ENCODE results near the gene CLSTN1.

CLSTN1 gene

GRCh38 chr1:9835404-9835757 is 11.6 kb upstream of the CLSTN1 start:
- Histone ChIP-seq H3F3A (ENCODE audit: insufficient read depth) (no peaks in the 10 kb centered on the region), H4K20me1 (ENCODE audit: low read depth, low read length) (no peaks in the 10 kb centered on the region), H3K9me2 (replicated peaks; ENCODE audit: insufficient read depth, low read length) (no peaks in the 10 kb centered on the region), H2AFZ (ENCODE audit: low read depth, low read length, severe bottlenecking) (no peak overlapping the region), H3K79me2 (ENCODE audit: insufficient read depth, low read length) (no peaks in the 10 kb centered on the region), H3K9me3 (ENCODE audit: insufficient read depth, low read length) (no peaks in the 10 kb centered on the region), H3K9ac (ENCODE audit: low read length) (no peak overlapping the region), H3K36me3 (ENCODE audit: low read length) (no peaks in the 10 kb centered on the region), H3K4me2 (ENCODE audit: low read depth, low read length, poor library complexity, severe bottlenecking) (no peak overlapping the region), H3K4me3 (ENCODE audit: insufficient read depth, low read length, poor library complexity, severe bottlenecking) (no peak overlapping the region), H3K27me3 (ENCODE audit: low read length) (no peaks in the 10 kb centered on the region), H3K27ac (ENCODE audit: low read depth, low read length) (no peak overlapping the region)
- no peak for TF ChIP-seq CTCF (IDR thresholded peaks at IDR 0.05; ENCODE audit: insufficient read depth, low read length, poor library complexity, severe bottlenecking)
- TF ChIP-seq EZH2phosphoT487 (conservative IDR thresholded peaks at IDR 0.05; ENCODE audit: low read length): no peak

GRCh38 chr1:9833632-9834031 is 9.9 kb upstream of the CLSTN1 start:
- TF ChIP-seq CTCF (IDR thresholded peaks at IDR 0.05; ENCODE audit: insufficient read depth, low read length, poor library complexity, severe bottlenecking): no peak
- TF ChIP-seq EZH2phosphoT487 (conservative IDR thresholded peaks at IDR 0.05; ENCODE audit: low read length): no peak
- Histone ChIP-seq H3F3A (ENCODE audit: insufficient read depth) (no peaks in the 10 kb centered on the region), H2AFZ (ENCODE audit: low read depth, low read length, severe bottlenecking) (no peak overlapping the region), H3K79me2 (ENCODE audit: insufficient read depth, low read length) (no peaks in the 10 kb centered on the region), H3K27ac (ENCODE audit: low read depth, low read length) (no peak overlapping the region), H3K9me3 (ENCODE audit: insufficient read depth, low read length) (no peaks in the 10 kb centered on the region), H3K9ac (ENCODE audit: low read length) (no peak overlapping the region), H3K36me3 (ENCODE audit: low read length) (no peaks in the 10 kb centered on the region), H4K20me1 (ENCODE audit: low read depth, low read length) (no peaks in the 10 kb centered on the region), H3K27me3 (ENCODE audit: low read length) (no peaks in the 10 kb centered on the region), H3K4me3 (ENCODE audit: insufficient read depth, low read length, poor library complexity, severe bottlenecking) (no peak overlapping the region), H3K4me2 (ENCODE audit: low read depth, low read length, poor library complexity, severe bottlenecking) (no peak overlapping the region), H3K9me2 (replicated peaks; ENCODE audit: insufficient read depth, low read length) (no peaks in the 10 kb centered on the region)

DNA sequence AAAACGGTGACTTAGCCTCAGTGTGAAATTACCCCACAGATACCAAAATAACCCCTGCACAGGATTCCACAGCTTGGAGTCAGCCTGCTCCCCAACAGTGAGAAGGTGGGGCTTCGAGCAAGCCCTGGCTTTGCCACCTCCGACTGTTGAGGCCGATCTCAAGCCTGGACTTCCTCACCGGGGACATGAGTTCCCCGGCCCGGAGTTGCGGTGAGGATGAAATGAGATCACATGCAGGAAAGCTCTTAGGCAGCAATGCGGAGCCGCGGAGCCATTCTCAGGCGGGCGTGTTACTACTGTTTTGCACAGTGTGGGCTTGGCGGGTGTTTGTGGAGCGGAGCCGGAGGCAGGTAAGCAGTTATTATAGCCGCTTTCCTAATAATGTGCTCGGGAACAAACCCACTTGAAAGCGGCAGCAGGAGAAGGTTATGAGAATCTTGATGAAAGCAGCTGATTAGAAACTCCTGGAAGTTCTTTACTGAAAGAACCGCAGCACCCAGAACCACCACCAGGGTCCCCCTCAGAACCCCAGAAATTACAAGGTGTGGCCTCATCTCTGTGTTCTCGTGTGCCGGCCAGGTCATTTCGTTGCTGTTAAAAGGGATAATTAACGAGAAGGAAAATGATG is 3.9 kb upstream of the CLSTN1 start:
- Histone ChIP-seq H3K79me2 (ENCODE audit: insufficient read depth, low read length) (peaks cover 7% of the 10 kb centered on the region), H3K27me3 (ENCODE audit: low read length) (no peaks in the 10 kb centered on the region), H3F3A (ENCODE audit: insufficient read depth) (peaks cover 22% of the 10 kb centered on the region), H3K36me3 (ENCODE audit: low read length) (peaks cover under 1% of the 10 kb centered on the region; the same call in 1 of the 2 replicates), H3K9me2 (replicated peaks; ENCODE audit: insufficient read depth, low read length) (no peaks in the 10 kb centered on the region), H3K4me2 (ENCODE audit: low read depth, low read length, poor library complexity, severe bottlenecking) (no peak overlapping the region), H3K9me3 (ENCODE audit: insufficient read depth, low read length) (no peaks in the 10 kb centered on the region), H3K9ac (ENCODE audit: low read length) (no peak overlapping the region), H4K20me1 (ENCODE audit: low read depth, low read length) (peaks cover under 1% of the 10 kb centered on the region; the same call in 1 of the 2 replicates), H2AFZ (ENCODE audit: low read depth, low read length, severe bottlenecking) (no peak overlapping the region), H3K27ac (ENCODE audit: low read depth, low read length) (no peak overlapping the region), H3K4me3 (ENCODE audit: insufficient read depth, low read length, poor library complexity, severe bottlenecking) (no peak overlapping the region)
- TF ChIP-seq CTCF (IDR thresholded peaks at IDR 0.05; ENCODE audit: insufficient read depth, low read length, poor library complexity, severe bottlenecking): no peak
- no peak for TF ChIP-seq EZH2phosphoT487 (conservative IDR thresholded peaks at IDR 0.05; ENCODE audit: low read length)
